H4 (cell line): Measurements from ENCODE around the gene CUEDC1. TPM values are rescaled to one million over a fixed set of nuclear protein-coding genes. Genes with fewer than 3 reads are reported as not detected.
A peak's percentile ranks its signal among the peaks of the same experiment; 100 is the strongest.

Experiments used
- DNase-seq: peaks from one replicate; pipeline ENCODE4 v3.0.0-alpha.2; 2015; ENCODE audit warnings: low spot score
- total RNA-seq: library from RNA; depleted of rRNA; stranded (reverse); fragments of >200 nt; shearing (Covaris generic); gene quantifications from 2 replicates; pipeline ENCODE4 v1.2.3, GENCODE V29; 2014; rRNA removed

The CUEDC1 gene, protein sequence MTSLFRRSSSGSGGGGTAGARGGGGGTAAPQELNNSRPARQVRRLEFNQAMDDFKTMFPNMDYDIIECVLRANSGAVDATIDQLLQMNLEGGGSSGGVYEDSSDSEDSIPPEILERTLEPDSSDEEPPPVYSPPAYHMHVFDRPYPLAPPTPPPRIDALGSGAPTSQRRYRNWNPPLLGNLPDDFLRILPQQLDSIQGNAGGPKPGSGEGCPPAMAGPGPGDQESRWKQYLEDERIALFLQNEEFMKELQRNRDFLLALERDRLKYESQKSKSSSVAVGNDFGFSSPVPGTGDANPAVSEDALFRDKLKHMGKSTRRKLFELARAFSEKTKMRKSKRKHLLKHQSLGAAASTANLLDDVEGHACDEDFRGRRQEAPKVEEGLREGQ
- total RNA-seq: 7.4 and 8.1 TPM in 2 replicates

DNA sequence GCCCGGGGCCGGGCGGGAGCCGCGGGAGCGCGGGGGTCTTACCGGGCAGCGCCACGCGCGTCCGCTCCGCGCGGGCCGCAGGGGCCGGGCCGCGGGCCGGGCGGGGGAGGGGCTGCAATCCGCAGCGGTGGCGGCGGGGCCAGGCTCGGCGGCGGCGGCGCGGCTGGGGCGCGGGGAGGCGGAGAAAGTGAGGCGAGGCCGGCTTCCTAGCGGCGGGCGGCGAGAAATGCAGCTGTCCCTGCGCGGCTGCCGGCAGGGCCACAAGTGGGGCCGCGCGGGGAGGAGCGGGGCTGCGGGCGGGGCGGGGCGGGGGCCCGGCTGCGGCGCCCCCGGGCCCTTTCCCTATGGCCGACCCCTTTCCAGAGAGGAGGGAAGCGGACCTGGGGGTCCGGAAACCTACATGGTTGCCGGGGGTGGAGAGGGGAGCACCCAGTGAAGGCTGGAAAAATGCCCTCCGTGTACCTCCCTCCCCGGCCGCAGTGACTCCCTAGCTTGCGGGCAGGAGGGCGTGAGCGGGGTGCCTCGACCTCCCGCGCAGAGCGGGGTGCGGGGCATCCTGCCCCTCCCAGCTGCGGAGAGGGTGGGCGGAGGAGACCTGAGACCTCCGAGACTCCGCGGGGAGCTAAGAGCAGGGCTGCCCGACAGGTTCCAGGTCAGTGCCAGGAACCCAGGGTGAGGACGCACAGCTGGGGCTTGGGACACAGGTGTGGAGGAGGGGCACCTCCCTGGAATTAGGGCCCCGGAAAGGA is at the start of gene CUEDC1:
TSS of gene CUEDC1 (minus strand) at position 230 of the 749 bp plus-strand sequence. CDS start 69,848 bp downstream, outside the sequence.
- DNase-seq: no peak

DNA sequence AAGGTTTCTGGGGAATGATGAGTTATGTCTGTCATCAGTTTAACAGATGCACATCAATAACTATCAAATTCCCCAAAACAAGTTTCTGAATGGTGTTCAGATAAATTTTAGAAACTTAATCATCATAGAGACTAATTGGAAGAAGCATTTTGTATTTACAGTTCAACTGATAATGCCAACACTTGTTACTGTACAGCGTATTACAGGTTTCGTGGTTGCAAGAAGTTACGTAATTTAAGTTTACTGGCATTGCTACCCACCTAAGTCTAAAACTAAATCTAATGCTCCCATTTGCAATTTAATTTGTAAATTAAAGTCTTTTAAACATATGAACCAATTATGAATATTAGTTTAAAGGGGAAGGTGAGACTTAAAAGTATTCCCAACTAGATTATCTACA is 48.8 kb upstream of the CUEDC1 start:
- DNase-seq: no peak

DNA sequence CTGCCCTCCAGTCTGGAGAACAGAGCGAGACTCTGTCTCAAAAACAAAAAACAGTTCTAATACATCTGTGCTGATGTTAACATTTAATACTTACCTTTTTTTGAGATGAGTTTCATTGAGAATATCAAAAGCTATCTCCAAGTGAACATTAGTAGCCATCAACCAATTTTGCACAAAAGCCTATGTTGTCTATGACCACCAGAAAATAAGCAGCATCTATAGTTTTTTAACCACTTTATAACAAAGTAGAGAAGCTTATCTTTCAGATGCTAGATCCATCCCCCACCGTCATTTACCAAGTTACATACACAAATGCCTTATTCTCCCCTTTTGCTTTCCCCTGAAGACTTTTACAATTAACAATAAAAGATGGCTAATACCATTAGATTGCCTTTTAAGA is 47.8 kb upstream of the CUEDC1 start:
- DNase-seq: no peak

DNA sequence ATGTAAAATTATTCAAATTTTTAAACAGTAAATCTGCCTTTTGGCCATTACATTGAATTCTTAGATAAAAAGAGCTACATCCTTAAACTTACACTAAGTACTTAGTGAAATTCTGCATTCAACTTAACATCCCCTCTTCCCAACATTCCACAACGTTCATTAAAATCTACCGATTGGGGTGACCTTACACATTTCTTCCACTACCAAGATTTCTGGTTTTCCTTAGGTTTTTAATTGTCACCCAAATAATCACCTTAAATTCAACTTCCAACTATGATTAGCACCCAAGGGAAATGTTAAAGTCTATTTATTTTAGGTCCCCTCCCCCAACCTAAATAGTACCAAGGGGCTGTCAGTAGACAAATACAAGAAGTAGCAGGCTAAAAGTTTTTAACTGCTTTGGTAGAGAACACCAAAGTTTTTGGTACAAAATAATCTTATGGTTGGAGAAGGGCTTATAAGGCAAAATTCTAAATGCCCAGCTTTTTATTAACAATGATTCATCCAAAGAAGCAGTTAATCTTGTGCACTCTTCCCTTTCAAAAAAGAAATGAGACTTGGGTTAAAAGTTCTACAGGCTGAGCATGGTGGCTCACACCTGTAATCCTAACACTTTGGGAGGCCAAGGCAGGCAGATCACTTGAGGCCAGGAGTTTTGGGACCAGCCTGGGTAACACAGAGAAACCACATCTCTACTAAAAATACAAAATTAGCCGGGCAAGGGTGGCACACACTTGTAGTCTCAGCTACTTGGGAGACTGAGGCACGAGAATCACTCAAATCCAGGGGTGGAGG is 47.1 kb upstream of the CUEDC1 start:
- DNase-seq: no peak

DNA sequence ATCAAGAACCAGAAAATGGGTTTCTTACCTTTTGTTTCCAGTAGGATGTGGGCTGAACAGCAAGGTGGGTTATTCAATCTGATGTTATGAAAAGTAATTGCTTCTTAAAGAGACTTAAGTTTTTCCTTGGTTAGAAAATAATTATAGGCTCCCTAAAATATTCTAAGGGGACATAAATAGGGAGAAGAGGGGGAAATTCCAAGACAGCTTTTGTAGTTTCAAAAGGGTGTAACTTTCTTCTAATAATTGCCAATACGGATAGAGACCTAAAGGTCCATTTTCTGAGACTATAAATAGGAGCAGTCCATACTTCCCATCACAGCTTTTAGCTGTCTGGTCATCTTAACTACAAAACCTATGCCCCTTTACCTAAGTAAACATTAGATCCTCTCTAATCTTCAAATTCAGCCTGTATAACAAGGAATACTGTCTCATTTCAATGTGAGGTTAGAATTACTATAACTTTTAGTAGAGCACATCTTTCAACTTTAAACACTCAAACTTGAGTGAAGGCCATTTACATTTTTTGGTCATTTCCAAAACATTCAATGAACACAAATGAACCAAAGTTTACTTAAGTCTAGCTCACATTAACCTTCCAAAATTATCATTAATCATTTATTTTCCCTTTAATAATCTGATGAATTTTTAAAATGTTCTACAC is 46.4 kb upstream of the CUEDC1 start:
- DNase-seq: no peak

DNA sequence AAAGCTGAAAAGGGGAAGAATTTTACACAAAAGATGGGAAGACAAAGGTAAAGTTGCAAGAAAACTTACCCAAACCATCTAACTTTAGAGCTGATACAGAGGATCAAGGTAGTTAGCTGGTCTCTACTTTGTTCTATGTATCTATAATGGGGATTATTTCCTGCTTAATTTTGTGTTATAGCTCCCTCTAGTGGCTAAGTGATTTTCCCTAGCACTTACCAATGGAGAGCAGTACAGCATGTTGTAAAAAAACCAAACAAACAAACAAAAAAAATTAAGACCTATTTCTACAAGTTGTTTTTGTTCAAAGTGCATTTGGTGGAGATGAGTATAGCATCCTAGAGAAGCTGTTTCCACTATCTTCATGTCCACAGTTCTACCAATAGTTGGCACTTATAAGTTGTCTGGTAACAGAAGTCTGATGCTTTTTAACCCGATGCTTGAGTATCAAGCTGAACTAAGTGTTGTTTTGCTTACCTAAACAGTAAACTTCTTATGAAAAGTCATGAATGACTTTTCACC is 44.3 kb upstream of the CUEDC1 start:
- DNase-seq: peak; percentile 70

DNA sequence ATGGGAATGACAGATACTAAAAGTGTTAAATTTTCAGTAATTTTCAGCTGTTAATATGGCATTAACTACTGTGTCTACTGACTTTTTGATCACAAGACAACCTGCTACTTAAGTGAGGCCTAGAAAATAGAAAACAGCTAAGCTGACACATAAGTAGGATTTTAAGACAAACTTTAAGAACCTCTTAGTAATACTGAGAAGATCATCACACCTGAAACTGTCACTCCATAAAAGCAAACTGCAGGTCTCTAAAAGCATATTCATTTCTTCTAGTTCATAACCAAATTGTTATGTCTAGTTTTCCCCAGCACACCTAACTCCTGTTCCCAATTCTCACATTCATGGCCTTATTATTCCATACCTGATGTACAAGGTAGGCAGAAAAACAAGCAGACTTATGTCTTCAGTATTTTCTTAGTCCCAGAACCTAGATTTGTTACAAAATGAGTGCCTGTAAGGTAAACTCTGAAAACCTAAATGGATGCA is 43.8 kb upstream of the CUEDC1 start:
- no peak for DNase-seq

DNA sequence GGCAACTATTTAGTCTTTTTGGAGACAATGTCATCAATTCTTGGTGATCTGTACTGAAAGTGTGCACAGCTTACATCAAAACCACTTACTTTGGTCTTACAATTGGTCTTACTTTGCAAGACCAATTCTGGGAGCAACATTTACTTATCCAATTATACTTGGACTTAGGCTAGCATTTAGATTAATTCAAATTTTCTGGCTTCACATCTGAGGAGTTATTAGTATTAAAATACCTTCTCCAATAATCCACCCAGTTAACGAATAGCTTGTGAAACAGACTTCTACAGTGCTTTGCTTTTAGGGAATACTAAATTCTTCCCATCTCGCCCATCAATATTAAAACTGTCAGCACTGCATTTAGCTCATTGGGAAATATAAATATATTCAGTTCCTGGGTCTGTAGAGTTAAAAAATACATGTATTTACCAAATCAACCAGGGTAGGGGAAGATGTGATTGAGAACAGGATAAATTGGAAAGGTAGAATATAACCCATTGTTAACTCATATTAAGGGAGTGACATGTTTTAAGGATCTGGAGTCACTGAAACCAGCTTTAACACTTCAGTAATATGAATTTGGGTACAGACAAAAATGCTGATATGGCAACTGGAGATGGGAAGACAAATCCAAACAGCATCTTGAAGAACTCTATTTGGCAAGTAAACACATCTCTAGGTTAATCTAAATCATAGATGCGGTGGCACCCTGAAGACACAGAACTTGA is 42.0 kb upstream of the CUEDC1 start:
- no peak for DNase-seq

DNA sequence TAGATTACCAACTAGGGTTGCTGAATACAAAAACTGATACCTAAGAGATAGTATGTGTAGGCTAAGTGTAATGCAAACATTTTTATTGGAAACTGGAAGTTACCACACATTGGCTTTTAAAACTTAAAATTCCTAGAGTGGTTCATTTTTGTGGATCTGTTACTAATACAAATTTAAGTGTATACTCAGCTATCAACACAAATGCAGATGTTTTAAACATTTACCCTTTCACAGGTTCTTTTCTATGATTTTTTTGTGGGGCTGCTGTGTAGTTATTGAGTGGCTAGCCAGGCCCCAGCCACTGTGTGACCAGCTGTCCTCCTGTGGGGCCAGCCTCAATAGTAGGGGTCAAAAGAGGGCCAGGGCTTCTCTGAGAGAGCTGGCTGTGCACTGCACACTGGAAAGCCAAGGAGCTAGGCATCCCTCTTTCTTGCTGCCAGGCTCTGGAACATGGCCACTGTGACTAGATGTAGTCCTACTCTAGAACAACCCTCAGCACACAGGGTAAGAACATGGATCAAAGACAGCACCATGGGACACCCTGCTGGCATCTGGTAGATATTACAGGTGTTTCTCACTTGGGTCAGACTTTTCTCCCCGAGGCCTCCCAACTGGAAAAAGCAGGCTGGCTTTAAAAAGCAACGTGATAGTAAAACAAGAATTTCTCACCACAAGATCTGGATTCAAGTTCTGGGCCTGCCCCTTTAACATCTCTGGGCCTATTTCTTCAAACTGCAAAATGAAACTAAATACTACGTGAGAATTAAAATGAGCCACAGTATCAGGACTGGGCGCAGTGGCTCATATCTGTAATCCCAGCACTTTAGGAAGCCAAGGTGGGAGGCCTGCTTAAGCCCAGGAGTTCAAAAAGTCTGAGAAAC is 40.1 kb upstream of the CUEDC1 start:
- peak; percentile 91 for DNase-seq

DNA sequence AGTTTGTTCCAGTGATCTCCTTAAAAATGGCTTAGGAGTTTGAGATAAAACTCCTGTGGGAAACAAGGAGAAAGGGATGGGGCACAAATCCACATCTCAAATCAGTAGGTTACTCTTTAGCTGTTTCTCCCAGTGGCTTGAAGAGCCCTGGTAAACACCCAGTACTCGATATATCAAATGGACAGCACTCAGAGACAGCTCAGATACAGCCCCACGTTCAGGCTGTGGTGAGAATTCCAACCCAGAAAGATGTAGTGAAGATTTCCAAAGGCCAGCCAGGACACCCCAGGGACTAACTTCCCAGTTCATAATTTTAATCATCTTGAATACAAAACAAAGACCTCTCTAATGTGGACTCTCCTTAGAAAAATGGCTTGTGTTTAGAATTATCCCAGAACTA is 39.2 kb upstream of the CUEDC1 start:
- no peak for DNase-seq

DNA sequence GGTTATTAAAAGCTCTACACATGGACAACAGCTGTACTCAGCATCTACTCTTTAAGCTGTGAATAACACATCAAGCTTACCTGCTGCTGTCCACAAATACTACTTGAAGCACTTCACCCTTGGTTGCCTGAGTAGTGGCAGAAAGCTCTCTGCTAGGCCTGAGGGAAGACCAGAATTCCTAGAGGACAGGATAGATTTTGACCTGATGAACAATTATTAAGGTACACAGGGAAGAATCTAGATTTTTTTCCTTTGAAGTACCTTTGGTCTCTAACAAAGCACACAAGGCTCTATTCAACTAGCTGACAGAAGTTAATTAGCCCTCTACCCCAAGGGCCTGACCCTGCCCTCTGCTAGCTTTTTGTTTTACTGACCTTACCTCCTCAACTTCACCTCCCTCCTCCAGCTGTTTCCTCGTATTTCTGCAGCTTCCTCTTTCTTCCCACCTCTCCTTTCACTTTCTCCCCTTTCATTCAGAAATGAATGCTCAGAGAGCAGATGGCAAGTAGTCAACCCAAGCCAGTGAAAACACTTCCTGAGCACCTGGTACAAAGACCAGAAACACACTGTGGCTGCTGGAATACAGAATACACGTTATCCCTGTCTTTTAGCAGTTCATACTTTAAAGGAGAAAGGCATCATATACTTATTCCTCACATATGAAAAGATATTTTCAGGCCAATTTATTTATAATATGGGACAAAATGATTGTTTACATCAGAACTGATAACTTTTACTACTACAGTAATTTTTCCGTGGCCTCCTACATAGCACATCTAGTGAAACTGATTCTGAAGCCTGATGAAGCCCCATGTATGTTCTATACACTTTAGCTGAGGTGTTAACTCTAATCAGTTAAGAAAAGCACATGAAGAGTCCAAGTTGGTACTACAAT is 38.5 kb upstream of the CUEDC1 start:
- DNase-seq: no peak

DNA sequence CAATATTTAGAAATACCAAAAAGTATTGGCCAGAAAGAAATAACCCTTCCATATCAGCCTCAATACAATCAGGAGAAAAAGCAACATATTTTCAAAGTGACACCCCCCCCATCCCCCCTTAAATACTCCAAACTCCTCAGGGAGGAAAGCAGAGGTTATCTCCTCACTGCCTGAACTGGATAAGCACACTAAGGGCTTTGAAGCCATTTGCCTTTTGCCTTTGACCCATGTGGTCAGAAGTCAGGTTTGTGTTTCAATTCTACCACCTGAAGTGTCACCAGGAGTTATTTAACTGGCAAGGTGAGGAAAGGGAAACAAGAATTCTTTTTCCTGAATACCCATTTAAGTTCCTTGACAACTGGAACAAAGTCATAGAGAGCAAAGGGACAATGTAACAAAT is 36.3 kb upstream of the CUEDC1 start:
- DNase-seq: no peak

DNA sequence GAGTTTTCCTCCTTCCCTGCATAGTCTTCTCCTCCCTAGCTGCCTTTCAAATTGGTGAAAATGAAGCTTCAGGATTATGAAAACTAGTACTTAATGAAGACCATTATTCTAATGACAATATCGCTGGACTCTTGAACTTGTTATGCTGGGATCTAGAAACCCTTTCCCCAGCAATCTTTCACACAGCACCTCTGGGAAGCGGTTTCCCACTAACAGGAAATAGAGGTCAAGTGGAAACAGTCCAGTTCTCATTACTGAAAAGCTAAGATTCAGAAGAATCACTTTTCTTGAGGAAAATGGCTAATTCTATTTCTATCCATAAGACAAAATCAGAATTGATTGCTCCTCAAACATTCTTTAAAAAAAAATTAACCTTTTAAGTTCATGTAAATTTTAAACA is 34.8 kb upstream of the CUEDC1 start:
- no peak for DNase-seq

DNA sequence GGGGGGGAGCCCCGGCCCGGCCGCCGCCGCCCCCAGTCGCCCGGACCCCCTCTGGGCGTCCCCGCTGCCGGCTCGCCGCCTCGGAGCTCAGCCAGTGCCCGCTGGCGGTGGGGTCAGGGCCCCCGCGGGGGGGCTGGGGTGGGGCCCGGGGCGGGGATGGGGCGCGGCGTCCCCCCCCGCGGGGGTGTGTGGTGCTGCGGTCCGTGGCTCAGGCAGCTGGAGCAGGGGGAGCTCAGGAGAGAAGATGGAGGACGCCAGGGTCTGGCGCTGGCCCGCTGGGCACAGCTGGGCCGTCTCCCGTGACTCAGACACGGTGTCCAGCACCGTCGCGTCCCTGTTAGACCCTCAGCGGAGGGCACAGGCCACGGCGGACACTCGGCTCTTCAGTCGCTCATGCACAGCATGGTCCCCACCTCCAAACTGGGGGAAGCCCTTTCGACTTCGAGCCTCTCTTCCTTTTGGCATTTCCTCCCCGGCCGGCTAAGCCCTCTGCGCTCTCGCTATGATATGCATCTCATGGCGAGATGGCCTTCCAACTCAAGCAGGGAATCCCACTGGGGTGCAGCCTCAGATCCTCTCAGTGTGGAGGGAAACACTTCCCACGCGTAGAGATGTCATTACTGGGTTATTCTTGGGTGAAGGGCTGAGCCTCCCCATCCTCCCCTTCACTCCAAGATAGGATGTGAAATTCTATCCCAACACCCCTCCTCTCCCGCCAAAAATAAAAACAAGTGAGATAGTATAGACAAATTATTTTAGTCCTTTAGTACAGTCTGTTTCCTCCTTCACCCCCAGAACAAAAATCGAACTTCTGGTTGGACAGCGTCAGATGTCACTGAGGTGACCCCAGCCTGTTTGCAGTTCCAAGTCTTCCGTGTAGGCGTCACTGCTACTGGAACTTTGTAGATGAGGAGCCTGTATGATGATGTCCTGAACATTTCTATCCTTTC is 33.4 kb upstream of the CUEDC1 start:
- DNase-seq: peak; percentile 69

DNA sequence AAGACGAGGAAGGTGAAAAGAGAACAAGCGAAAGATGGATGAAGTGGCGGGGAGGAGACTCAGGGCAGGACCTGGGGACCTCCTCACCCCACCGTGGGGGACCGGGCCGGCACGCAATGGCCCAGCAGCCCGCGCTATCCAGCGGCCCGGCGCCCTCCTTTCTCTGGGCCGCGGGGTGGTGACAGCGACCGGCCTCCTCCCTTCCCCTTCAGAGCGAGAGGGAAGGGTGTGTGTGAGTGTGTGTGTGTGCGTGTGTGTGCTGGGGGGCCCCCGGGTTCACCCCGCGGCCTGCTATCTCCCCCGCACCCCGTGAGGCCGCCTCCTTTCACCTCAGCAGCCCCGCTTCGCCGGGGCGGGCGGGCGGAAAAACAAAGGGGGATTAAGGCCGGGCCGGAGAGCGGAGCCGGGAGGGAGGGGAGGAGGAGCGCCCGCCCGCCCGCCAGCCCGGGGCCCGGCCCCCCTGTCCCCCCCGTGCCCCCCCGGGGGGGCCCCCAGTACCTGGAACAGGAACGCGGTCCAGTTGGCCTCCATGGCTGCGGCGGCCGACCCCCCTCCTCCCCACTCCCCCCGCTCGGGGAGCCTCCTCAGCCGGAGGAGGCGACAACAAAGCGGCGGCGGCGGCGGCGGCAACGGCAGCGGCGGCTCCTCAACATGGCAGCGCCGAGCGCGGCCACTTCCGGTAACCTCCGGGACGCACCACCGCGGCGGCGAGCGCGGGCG is 32.5 kb upstream of the CUEDC1 start, which contains the start of gene VEZF1:
TSS of gene VEZF1 (minus strand) at position 674 of the 720 bp plus-strand sequence. CDS start at position 531, 143 bp downstream.
- DNase-seq: peak; percentile 74

DNA sequence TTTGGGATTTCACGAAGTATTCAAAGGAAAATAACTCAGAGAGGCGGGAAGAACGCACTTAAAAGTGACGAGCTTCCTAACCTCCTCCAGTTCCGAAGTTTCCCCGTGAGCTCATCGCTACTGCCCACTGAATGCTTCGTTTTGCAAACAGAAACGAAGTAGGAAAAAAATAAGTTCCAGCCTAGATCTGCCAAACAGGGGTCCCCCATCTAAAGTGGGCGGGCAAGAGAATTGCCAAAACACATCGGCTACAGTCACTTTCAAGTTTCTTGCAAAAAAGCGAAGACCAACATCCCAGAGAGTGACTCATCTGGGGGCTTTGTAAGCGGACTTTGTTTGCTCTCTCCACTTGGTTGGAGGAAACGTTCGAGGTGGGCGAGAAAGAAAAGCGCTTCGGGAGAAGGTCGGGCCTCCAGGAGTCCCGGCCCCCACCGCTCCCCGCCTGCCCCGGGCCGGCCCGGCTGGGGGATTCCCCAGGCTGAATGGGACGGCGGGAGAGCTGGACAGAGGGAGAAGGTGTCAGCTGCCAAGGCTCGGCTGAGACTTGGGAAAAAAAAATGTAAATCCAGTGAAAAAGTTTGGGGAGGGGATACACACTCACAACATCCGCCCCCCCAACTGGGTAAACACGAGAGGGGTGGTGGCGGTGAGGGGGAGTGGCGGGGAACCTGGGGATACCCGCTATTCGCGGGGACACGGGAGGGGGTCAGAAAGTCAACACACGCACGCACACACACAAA is 31.8 kb upstream of the CUEDC1 start:
- peak; percentile 55 for DNase-seq
